Measurements from ENCODE around the gene MKNK1. TPM values are rescaled to one million over a fixed set of nuclear protein-coding genes. Genes with fewer than 3 reads are reported as not detected.

The MKNK1 gene
- total and polyA plus RNA-seq, 2 donors (not counting 1 experiment from before 2014, with no cell fraction given) = 51.0 to 73.0 TPM

DNA sequence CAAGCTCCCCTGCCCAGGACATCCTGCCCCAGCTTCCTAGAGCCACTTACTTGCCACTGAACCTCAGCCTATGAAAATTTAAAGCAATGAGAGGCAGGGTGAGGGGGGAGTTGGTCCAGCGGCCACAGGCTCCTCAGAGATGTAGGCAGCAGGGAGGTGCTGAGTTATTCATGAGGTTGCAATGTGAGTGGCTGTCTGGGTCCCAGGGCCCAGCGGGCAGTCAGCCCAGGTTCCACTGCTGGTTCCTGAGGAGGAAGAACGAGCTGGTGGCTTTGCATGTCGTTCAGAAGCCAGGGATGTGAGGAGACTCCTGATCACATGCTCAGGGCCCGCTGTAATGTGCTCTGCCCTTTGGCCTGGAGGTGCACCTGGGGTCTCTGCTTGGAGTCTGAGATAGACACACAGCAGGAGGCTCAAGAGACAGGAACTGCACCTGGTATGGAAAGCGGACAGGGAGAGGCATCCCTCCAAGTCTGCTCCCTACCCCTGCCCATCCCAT, 52.4 kb downstream of the MKNK1 start, which contains the start of gene KNCN:
KNCN (minus strand) TSS at position 51 of the 499 bp plus-strand sequence. CDS start 432 bp downstream, outside the sequence.
- intact Hi-C loops (cut with micrococcal nuclease) = no loop called here
- no peak within 1 kb of the TSS for H3K27ac ChIP-seq (ENCODE audit: low read length in 2 of 2)
- no peaks in the 10 kb centered on the region for H3K9me3 ChIP-seq (ENCODE audit: control extremely low read depth in 1 of 3, control insufficient read depth in 2 of 3, insufficient read depth in 1 of 3, low read length in 2 of 3)
- CTCF ChIA-PET = no interaction called here
- no peaks in the 10 kb centered on the region for H3K4me1 ChIP-seq (ENCODE audit: control insufficient read depth in 2 of 2, insufficient read depth in 2 of 2, low read length in 2 of 2)
- no peaks in the 10 kb centered on the region for H3K79me2 ChIP-seq (ENCODE audit: control insufficient read depth, insufficient read depth, low read length)
- Mint-ChIP-seq H3K4me1 (peaks cover 2% of the 10 kb centered on the region), H3K27ac (no peak within 1 kb of the TSS), H3K4me3 (no peak within 1 kb of the TSS), H3K9me3 (ENCODE audit: insufficient read depth) (no peaks in the 10 kb centered on the region), H3K27me3 (peaks cover 26% of the 10 kb centered on the region)
- no peak within 1 kb of the TSS for H2AFZ ChIP-seq (ENCODE audit: insufficient read depth, low read depth, low read length, poor library complexity, severe bottlenecking)
- H3K4me3 ChIP-seq (ENCODE audit: control extremely low read depth in 1 of 5, extremely low read depth in 1 of 5, insufficient read depth in 1 of 5, low read depth in 2 of 5, low read length in 4 of 5) = no peak within 1 kb of the TSS
- no peak for DNase-seq
- H3K4me2 ChIP-seq (replicated peaks; ENCODE audit: low read depth, low read length, poor library complexity, severe bottlenecking) = no peak within 1 kb of the TSS
- H3K9ac ChIP-seq (ENCODE audit: low read length) = no peak within 1 kb of the TSS
- no peak for ATAC-seq (ENCODE audit: low read depth)
- H4K20me1 ChIP-seq (ENCODE audit: control insufficient read depth, insufficient read depth, low read length, poor library complexity, severe bottlenecking) = no peaks in the 10 kb centered on the region
- peaks cover 0 to 8% (median 0%) of the 10 kb centered on the region in 4 experiments for H3K27me3 ChIP-seq (replicated peaks in 1 of 4; ENCODE audit: control extremely low read depth in 1 of 4, control insufficient read depth in 3 of 4, insufficient read depth in 4 of 4, low read length in 3 of 4)
- TF ChIP-seq, protein P1, sequence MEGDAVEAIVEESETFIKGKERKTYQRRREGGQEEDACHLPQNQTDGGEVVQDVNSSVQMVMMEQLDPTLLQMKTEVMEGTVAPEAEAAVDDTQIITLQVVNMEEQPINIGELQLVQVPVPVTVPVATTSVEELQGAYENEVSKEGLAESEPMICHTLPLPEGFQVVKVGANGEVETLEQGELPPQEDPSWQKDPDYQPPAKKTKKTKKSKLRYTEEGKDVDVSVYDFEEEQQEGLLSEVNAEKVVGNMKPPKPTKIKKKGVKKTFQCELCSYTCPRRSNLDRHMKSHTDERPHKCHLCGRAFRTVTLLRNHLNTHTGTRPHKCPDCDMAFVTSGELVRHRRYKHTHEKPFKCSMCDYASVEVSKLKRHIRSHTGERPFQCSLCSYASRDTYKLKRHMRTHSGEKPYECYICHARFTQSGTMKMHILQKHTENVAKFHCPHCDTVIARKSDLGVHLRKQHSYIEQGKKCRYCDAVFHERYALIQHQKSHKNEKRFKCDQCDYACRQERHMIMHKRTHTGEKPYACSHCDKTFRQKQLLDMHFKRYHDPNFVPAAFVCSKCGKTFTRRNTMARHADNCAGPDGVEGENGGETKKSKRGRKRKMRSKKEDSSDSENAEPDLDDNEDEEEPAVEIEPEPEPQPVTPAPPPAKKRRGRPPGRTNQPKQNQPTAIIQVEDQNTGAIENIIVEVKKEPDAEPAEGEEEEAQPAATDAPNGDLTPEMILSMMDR (IDR thresholded peaks at IDR 0.05) = no peak
- TF ChIP-seq EZH2 (IDR thresholded peaks at IDR 0.05; ENCODE audit: borderline replicate concordance, insufficient read depth, low read depth, low read length, poor library complexity, severe bottlenecking) = no peak
- POLR2A ChIA-PET = no interaction called here
- H3K36me3 ChIP-seq (replicated peaks in 1 of 2; ENCODE audit: control extremely low read depth in 1 of 2, control insufficient read depth in 1 of 2, extremely low read depth in 1 of 2, insufficient read depth in 2 of 2, low read length in 1 of 2) = no peaks in the 10 kb centered on the region
- WGBS (ENCODE audit: insufficient coverage) = 66% methylated on average over 5 of the region's 6 CpGs

- intact Hi-C loops (cut with micrococcal nuclease) = no loop called here
- Histone ChIP-seq H3K27ac (ENCODE audit: low read length in 2 of 2) (no peak overlapping the region), H3K4me3 (ENCODE audit: control extremely low read depth in 1 of 5, extremely low read depth in 1 of 5, insufficient read depth in 1 of 5, low read depth in 2 of 5, low read length in 4 of 5) (no peak overlapping the region), H3K4me2 (replicated peaks; ENCODE audit: low read depth, low read length, poor library complexity, severe bottlenecking) (no peak overlapping the region), H2AFZ (ENCODE audit: insufficient read depth, low read depth, low read length, poor library complexity, severe bottlenecking) (no peak overlapping the region), H3K9me3 (ENCODE audit: control extremely low read depth in 1 of 3, control insufficient read depth in 2 of 3, insufficient read depth in 1 of 3, low read length in 2 of 3) (no peaks in the 10 kb centered on the region), H4K20me1 (ENCODE audit: control insufficient read depth, insufficient read depth, low read length, poor library complexity, severe bottlenecking) (no peaks in the 10 kb centered on the region), H3K79me2 (ENCODE audit: control insufficient read depth, insufficient read depth, low read length) (no peaks in the 10 kb centered on the region), H3K9ac (ENCODE audit: low read length) (no peak overlapping the region), H3K4me1 (ENCODE audit: control insufficient read depth in 2 of 2, insufficient read depth in 2 of 2, low read length in 2 of 2) (no peaks in the 10 kb centered on the region), H3K27me3 (replicated peaks in 1 of 4; ENCODE audit: control extremely low read depth in 1 of 4, control insufficient read depth in 3 of 4, insufficient read depth in 4 of 4, low read length in 3 of 4) (peaks cover 0 to 8% (median 0%) of the 10 kb centered on the region in 4 experiments), H3K36me3 (replicated peaks in 1 of 2; ENCODE audit: control extremely low read depth in 1 of 2, control insufficient read depth in 1 of 2, extremely low read depth in 1 of 2, insufficient read depth in 2 of 2, low read length in 1 of 2) (no peaks in the 10 kb centered on the region)
- 72% methylated on average over 17 of the region's 17 CpGs for WGBS (ENCODE audit: insufficient coverage)
- Mint-ChIP-seq H3K4me3 (no peak overlapping the region), H3K27ac (no peak overlapping the region), H3K27me3 (peaks cover 34% of the 10 kb centered on the region), H3K9me3 (ENCODE audit: insufficient read depth) (no peaks in the 10 kb centered on the region), H3K4me1 (peaks cover 2% of the 10 kb centered on the region)
- ChIA-PET POLR2A (no interaction called here), CTCF (no interaction called here)
- no peak for DNase-seq
- TF ChIP-seq, protein P1 (IDR thresholded peaks at IDR 0.05) = no peak
- TF ChIP-seq EZH2 (IDR thresholded peaks at IDR 0.05; ENCODE audit: borderline replicate concordance, insufficient read depth, low read depth, low read length, poor library complexity, severe bottlenecking) = no peak
- ATAC-seq (ENCODE audit: low read depth) = no peak
These were observed 53.3 kb downstream of the MKNK1 start for GRCh38 chr1:46550751-46551231.
